Measurements from ENCODE around the gene NINJ2. TPM values are rescaled to one million over a fixed set of nuclear protein-coding genes. Genes with fewer than 3 reads are reported as not detected.
"Not testable (repeated sequence)": the region's sequence is repeated elsewhere in the genome, so short reads cannot be mapped to it uniquely, and the experiment has no call there.

Gene NINJ2
- total and polyA plus RNA-seq, 2 donors = 11.5 to 11.8 TPM

DNA sequence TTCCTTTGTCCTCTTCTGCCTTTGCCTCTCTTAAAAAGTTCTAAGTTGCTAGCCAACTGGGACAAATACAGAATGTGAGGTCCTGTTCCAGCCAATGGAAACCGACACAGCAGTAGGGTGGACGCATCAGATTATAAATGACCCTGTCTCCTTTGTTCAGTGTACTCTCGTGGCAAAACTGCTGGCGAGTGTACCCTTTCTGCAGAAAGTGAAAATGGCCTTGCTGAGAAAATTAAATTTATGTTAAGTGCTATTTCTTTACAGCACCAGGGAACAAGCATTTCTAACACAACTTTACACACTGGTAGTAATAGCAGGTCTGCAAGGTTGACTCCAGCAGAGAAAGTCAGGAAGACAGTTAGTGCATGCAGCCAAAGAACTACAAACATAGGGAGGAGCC lies 35.0 kb upstream of the NINJ2 start:
- H3K36me3 ChIP-seq (ENCODE audit: control insufficient read depth in 2 of 2, insufficient read depth in 2 of 2, low read length in 1 of 2); H3K4me1 ChIP-seq (ENCODE audit: control insufficient read depth in 2 of 2, insufficient read depth in 2 of 2, low read length in 2 of 2); H3K4me3 ChIP-seq (ENCODE audit: low read length in 2 of 2); H3K27ac ChIP-seq (ENCODE audit: low read depth in 1 of 2, low read length in 1 of 2); DNase-seq (ENCODE audit: low read depth in 6 of 9, low spot score in 9 of 9); H3K27me3 ChIP-seq (ENCODE audit: control insufficient read depth in 2 of 2, insufficient read depth in 1 of 2, low read length in 1 of 2): not testable (repeated sequence)
- WGBS = 97% methylated on average over 4 of the region's 4 CpGs
- peaks cover 2 to 14% of the 10 kb centered on the region in 2 donors for H3K9me3 ChIP-seq (ENCODE audit: control insufficient read depth in 2 of 2, insufficient read depth in 1 of 2, low read length in 1 of 2)

DNA sequence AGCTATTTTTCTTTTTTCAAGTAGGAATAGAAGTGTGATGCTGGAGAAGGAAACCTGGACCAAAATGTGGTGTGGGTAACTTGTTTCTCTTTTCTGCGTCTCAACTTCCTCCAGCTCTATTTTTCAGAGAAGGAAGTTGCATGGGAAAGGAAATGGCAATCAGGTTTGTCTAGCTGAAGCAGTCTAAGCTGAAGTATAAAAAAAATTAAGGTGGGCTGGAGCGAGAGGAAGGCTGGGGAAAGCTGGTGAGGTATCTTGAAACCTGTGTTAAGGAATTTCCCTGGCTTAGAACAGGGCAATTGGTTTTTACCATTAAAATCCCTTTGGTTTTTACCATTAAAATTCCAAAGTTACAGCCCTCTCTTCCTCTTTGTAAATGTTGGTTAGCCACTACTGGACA lies 34.2 kb upstream of the NINJ2 start:
- Histone ChIP-seq H3K36me3 (ENCODE audit: control insufficient read depth in 2 of 2, insufficient read depth in 2 of 2, low read length in 1 of 2) (no peaks in the 10 kb centered on the region), H3K4me3 (ENCODE audit: low read length in 2 of 2) (no peak overlapping the region), H3K27me3 (ENCODE audit: control insufficient read depth in 2 of 2, insufficient read depth in 1 of 2, low read length in 1 of 2) (no peaks in the 10 kb centered on the region), H3K27ac (ENCODE audit: low read depth in 1 of 2, low read length in 1 of 2) (no peak overlapping the region), H3K9me3 (ENCODE audit: control insufficient read depth in 2 of 2, insufficient read depth in 1 of 2, low read length in 1 of 2) (peaks cover 2 to 14% of the 10 kb centered on the region in 2 donors), H3K4me1 (ENCODE audit: control insufficient read depth in 2 of 2, insufficient read depth in 2 of 2, low read length in 2 of 2) (peaks cover 0 to 2% of the 10 kb centered on the region in 2 donors)
- DNase-seq (ENCODE audit: low read depth in 6 of 9, low spot score in 9 of 9) = peak in 1 of 9 donors; percentile 42
- 60% methylated on average over 2 of the region's 2 CpGs for WGBS

DNA sequence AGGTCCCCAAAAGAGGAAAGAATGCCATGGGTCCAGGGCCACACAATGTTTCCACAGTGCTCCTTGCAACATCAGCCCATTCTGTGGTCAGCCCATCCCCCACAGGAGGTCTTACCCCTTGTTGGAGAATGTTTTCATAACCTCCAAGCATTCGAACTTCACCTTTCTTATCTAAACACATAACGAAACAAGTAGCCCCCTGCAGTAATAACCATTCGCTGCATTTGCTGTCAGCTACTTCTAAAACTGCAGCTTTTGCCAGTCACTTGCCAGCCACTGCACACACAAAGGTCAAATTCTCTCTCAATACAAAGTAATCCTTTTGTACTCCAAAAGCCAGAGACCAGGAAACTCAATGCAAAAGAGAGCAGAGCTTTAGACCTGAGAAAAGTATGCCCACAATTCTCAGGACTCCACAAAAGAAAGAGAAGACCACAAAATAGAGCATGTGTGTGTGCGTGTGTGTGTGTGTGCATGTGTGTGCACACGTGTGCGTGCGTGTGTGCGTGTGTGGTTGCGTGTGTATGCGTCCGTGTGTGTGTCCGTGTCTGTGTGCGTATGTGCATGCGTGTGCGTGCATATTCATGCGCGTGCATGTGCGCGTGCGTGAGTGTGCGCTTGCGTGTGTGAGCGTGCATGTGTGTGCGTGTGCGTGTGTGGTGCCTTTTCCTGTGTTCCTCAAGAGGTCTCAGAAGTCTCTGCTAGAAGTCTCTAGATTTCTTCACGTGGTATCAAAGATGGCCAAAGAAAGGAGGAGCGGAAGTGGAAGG lies 31.7 kb upstream of the NINJ2 start:
- Histone ChIP-seq H3K9me3 (ENCODE audit: control insufficient read depth in 2 of 2, insufficient read depth in 1 of 2, low read length in 1 of 2) (peaks cover 2 to 14% of the 10 kb centered on the region in 2 donors), H3K27me3 (ENCODE audit: control insufficient read depth in 2 of 2, insufficient read depth in 1 of 2, low read length in 1 of 2) (no peaks in the 10 kb centered on the region), H3K4me3 (ENCODE audit: low read length in 2 of 2) (no peak overlapping the region), H3K36me3 (ENCODE audit: control insufficient read depth in 2 of 2, insufficient read depth in 2 of 2, low read length in 1 of 2) (no peaks in the 10 kb centered on the region), H3K27ac (ENCODE audit: low read depth in 1 of 2, low read length in 1 of 2) (no peak overlapping the region), H3K4me1 (ENCODE audit: control insufficient read depth in 2 of 2, insufficient read depth in 2 of 2, low read length in 2 of 2) (peaks cover 0 to 2% of the 10 kb centered on the region in 2 donors)
- DNase-seq (ENCODE audit: low read depth in 6 of 9, low spot score in 9 of 9) = no peak
- WGBS = 93% methylated on average over 27 of the region's 27 CpGs

DNA sequence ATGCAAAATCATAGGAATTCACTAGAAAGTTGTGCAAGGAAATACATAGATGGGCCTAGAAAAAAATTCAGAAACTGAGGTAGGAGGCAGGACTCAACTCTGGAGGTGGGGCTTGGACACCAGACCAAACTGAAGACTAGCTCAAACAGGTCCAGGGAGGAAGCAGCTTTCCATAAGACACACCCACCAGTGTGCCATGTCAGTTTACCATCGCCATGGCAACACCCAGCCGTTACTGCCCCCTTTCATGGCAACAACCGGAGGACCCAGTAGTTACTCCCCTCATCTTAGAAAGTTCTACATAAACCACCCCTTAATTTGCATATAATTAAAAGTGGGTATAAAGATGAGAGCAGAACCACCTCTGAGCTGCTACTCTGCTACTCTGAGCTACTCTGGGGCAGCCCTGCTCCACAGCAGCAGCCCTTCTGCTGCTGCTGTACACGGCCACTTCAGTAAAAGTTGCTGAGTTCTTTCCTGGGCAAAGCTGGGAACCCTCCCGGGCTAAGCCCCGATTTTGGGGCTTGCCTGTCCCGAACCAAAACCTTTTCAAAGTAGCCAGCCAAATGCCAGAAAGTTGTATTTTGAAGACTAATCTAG lies 30.8 kb upstream of the NINJ2 start:
- Histone ChIP-seq H3K4me3 (ENCODE audit: low read length in 2 of 2) (no peak overlapping the region), H3K36me3 (ENCODE audit: control insufficient read depth in 2 of 2, insufficient read depth in 2 of 2, low read length in 1 of 2) (no peaks in the 10 kb centered on the region), H3K27me3 (ENCODE audit: control insufficient read depth in 2 of 2, insufficient read depth in 1 of 2, low read length in 1 of 2) (no peaks in the 10 kb centered on the region), H3K9me3 (ENCODE audit: control insufficient read depth in 2 of 2, insufficient read depth in 1 of 2, low read length in 1 of 2) (peaks cover 2 to 11% of the 10 kb centered on the region in 2 donors), H3K27ac (ENCODE audit: low read depth in 1 of 2, low read length in 1 of 2) (no peak overlapping the region), H3K4me1 (ENCODE audit: control insufficient read depth in 2 of 2, insufficient read depth in 2 of 2, low read length in 2 of 2) (peaks cover 3 to 9% of the 10 kb centered on the region in 2 donors)
- no peak for DNase-seq (ENCODE audit: low read depth in 6 of 9, low spot score in 9 of 9)
- 97% methylated on average over 7 of the region's 7 CpGs for WGBS

DNA sequence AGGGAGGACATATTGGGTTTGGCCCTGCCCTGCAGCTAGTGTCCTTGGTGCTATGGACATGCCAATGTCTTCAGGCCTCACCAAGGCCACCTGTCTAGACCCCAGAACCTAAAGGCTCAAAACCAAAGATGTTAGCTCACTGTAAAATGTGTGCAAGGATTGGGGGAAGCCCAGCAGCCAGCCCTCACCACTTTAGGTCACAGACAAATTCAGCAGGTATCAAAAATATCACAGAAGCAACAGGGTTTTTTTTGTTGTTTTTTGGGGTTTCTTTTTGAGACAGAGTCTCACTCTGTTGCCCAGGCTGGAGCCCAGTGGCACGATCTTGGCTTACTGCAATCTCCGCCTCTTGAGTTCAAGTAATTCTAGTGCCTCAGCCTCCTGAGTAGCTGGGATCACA lies 29.0 kb upstream of the NINJ2 start:
- DNase-seq (ENCODE audit: low read depth in 6 of 9, low spot score in 9 of 9) = no peak
- Histone ChIP-seq H3K4me3 (ENCODE audit: low read length in 2 of 2) (no peak overlapping the region), H3K27ac (ENCODE audit: low read depth in 1 of 2, low read length in 1 of 2) (no peak overlapping the region), H3K9me3 (ENCODE audit: control insufficient read depth in 2 of 2, insufficient read depth in 1 of 2, low read length in 1 of 2) (peaks cover 0 to 7% of the 10 kb centered on the region in 2 donors), H3K4me1 (ENCODE audit: control insufficient read depth in 2 of 2, insufficient read depth in 2 of 2, low read length in 2 of 2) (peaks cover 3 to 10% of the 10 kb centered on the region in 2 donors), H3K27me3 (ENCODE audit: control insufficient read depth in 2 of 2, insufficient read depth in 1 of 2, low read length in 1 of 2) (no peaks in the 10 kb centered on the region), H3K36me3 (ENCODE audit: control insufficient read depth in 2 of 2, insufficient read depth in 2 of 2, low read length in 1 of 2) (no peaks in the 10 kb centered on the region)
- WGBS = 95% methylated on average over 2 of the region's 2 CpGs

DNA sequence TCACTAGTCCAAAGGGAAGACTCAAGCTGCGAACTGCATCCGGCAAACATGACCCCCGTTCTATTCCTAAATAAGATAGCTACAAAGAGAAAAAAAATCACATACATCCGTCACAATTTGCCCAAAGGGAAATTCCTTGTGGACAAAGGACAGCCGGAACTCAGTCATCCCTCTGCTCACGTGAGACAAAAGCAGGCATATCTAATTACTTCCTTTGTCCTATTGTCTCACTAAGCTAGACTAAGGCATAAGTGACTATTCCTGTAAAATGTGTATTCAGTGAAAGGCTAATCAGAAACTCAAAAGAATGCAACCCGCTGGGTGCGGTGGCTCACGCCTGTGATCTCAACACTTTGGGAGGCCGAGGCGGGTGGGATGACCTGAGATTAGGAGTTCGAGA lies 27.2 kb upstream of the NINJ2 start:
- Histone ChIP-seq H3K36me3 (ENCODE audit: control insufficient read depth in 2 of 2, insufficient read depth in 2 of 2, low read length in 1 of 2) (no peaks in the 10 kb centered on the region), H3K4me1 (ENCODE audit: control insufficient read depth in 2 of 2, insufficient read depth in 2 of 2, low read length in 2 of 2) (peaks cover 3 to 17% of the 10 kb centered on the region in 2 donors), H3K27ac (ENCODE audit: low read depth in 1 of 2, low read length in 1 of 2) (no peak overlapping the region), H3K27me3 (ENCODE audit: control insufficient read depth in 2 of 2, insufficient read depth in 1 of 2, low read length in 1 of 2) (no peaks in the 10 kb centered on the region), H3K4me3 (ENCODE audit: low read length in 2 of 2) (no peak overlapping the region), H3K9me3 (ENCODE audit: control insufficient read depth in 2 of 2, insufficient read depth in 1 of 2, low read length in 1 of 2) (peaks cover 0 to 7% of the 10 kb centered on the region in 2 donors)
- WGBS = 98% methylated on average over 12 of the region's 12 CpGs
- no peak for DNase-seq (ENCODE audit: low read depth in 6 of 9, low spot score in 9 of 9)

DNA sequence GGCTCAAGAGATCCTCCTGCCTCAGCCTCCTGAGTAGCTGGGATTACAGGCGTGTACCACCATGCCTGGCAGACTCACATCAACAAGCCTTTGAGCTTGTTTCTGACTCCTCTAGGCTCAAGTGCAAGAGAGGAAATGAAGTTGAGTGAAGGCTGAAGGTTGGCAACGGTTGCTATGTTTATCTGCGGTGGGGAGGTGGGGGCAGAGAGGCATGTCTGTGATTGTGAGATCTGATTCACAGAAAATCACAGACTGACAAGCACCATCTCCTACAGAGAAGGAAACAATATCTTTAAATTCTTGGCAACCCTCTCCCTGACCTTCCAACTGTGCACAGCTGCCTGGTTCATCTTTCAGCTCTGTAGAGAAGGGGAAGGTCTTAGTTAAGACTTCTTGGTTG lies 22.1 kb upstream of the NINJ2 start:
- DNase-seq (ENCODE audit: low read depth in 6 of 9, low spot score in 9 of 9) = peak in 8 of 9 donors; percentile 77 to 95 (median 88)
- peak overlapping the region; percentile 74 to 82 for H3K27ac ChIP-seq (ENCODE audit: low read depth in 1 of 2, low read length in 1 of 2)

DNA sequence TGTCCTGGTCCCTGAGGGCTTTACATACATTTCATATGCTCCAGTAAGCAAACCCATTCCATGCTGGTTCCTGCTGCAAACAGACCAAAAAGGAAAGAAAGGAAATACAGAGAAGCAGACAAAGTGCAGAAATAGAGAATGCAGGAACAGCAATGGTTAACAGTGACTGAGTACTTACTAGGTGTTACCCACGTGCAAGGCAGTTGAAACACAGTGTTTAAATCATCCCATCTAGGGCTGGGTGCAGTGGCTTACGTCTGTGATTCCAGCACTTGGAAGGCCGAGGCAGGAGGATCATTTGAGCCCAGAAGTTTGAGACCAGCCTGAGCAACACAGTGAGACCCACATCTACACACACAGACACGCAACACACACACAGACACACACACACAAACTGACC lies 21.2 kb upstream of the NINJ2 start:
- Histone ChIP-seq H3K4me3 (ENCODE audit: low read length in 2 of 2) (no peak overlapping the region), H3K9me3 (ENCODE audit: control insufficient read depth in 2 of 2, insufficient read depth in 1 of 2, low read length in 1 of 2) (no peaks in the 10 kb centered on the region), H3K36me3 (ENCODE audit: control insufficient read depth in 2 of 2, insufficient read depth in 2 of 2, low read length in 1 of 2) (no peaks in the 10 kb centered on the region), H3K27ac (ENCODE audit: low read depth in 1 of 2, low read length in 1 of 2) (no peak overlapping the region), H3K4me1 (ENCODE audit: control insufficient read depth in 2 of 2, insufficient read depth in 2 of 2, low read length in 2 of 2) (peaks cover 6 to 29% of the 10 kb centered on the region in 2 donors), H3K27me3 (ENCODE audit: control insufficient read depth in 2 of 2, insufficient read depth in 1 of 2, low read length in 1 of 2) (no peaks in the 10 kb centered on the region)
- 82% methylated on average over 4 of the region's 4 CpGs for WGBS
- DNase-seq (ENCODE audit: low read depth in 6 of 9, low spot score in 9 of 9) = no peak

More for the DNA sequence above, 22.1 kb upstream of the NINJ2 start:
- no peaks in the 10 kb centered on the region for H3K27me3 ChIP-seq (ENCODE audit: control insufficient read depth in 2 of 2, insufficient read depth in 1 of 2, low read length in 1 of 2)
- 3% methylated on average over 3 of the region's 3 CpGs for WGBS
- H3K4me1 ChIP-seq (ENCODE audit: control insufficient read depth in 2 of 2, insufficient read depth in 2 of 2, low read length in 2 of 2) = peaks cover 6 to 32% of the 10 kb centered on the region in 2 donors
- no peaks in the 10 kb centered on the region for H3K36me3 ChIP-seq (ENCODE audit: control insufficient read depth in 2 of 2, insufficient read depth in 2 of 2, low read length in 1 of 2)
- no peak overlapping the region for H3K4me3 ChIP-seq (ENCODE audit: low read length in 2 of 2)
- H3K9me3 ChIP-seq (ENCODE audit: control insufficient read depth in 2 of 2, insufficient read depth in 1 of 2, low read length in 1 of 2) = no peaks in the 10 kb centered on the region

DNA sequence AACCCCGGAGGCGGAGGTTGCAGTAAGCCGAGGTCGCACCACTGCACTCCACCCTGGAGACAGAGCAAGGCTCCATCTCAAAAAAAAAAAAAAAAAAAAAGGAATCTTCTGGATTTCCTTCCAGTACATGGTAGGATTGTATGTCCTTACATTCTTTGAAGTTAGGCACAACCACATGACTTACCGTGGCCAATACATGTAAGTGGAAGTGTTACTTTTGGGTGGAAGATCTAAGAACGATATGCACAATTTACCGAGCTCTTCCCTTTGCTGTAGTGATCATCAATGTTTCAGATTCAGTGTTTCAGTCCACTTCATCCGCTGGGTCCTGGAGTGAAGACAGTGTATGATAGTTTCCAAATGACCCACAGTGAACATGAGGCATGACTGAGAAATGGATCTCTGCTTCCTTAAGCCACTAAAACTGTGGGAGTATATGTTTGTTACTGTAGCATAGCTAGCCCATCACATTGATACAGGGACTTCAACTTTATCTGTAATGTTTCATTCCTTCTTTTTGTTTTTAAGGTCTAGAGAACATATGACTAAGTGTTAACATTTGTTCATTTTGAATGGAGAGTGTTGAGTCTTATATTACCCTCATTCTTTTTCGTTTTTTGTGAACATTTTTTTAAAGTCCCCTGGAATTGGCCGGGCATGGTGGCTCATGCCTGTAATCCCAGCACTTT lies 18.5 kb upstream of the NINJ2 start:
- Histone ChIP-seq H3K4me3 (ENCODE audit: low read length in 2 of 2) (no peak overlapping the region), H3K27me3 (ENCODE audit: control insufficient read depth in 2 of 2, insufficient read depth in 1 of 2, low read length in 1 of 2) (no peaks in the 10 kb centered on the region), H3K27ac (ENCODE audit: low read depth in 1 of 2, low read length in 1 of 2) (no peak overlapping the region), H3K4me1 (ENCODE audit: control insufficient read depth in 2 of 2, insufficient read depth in 2 of 2, low read length in 2 of 2) (peaks cover 6 to 25% of the 10 kb centered on the region in 2 donors), H3K9me3 (ENCODE audit: control insufficient read depth in 2 of 2, insufficient read depth in 1 of 2, low read length in 1 of 2) (no peaks in the 10 kb centered on the region), H3K36me3 (ENCODE audit: control insufficient read depth in 2 of 2, insufficient read depth in 2 of 2, low read length in 1 of 2) (no peaks in the 10 kb centered on the region)
- WGBS = 97% methylated on average over 10 of the region's 10 CpGs
- no peak for DNase-seq (ENCODE audit: low read depth in 6 of 9, low spot score in 9 of 9)
